Breast epithelium (tissue), 3 donors: Measurements from ENCODE around the gene HEXIM1.

ENCODE experiments used
- CTCF ChIP-seq, 3 donors: fragments of 450-650 bp; IDR thresholded peaks; one replicate each; pipeline ENCODE4 v1.5.1; 2016 to 2017; ENCODE audit warnings: antibody characterized with exemption in 3 of 3, mild to moderate bottlenecking in 3 of 3, moderate library complexity in 3 of 3
- POLR2A ChIP-seq: fragments of 450-650 bp; IDR thresholded peaks from one replicate; pipeline ENCODE4 v1.6.1; 2016; ENCODE audit warnings: antibody characterized with exemption, mild to moderate bottlenecking, moderate library complexity

DNA sequence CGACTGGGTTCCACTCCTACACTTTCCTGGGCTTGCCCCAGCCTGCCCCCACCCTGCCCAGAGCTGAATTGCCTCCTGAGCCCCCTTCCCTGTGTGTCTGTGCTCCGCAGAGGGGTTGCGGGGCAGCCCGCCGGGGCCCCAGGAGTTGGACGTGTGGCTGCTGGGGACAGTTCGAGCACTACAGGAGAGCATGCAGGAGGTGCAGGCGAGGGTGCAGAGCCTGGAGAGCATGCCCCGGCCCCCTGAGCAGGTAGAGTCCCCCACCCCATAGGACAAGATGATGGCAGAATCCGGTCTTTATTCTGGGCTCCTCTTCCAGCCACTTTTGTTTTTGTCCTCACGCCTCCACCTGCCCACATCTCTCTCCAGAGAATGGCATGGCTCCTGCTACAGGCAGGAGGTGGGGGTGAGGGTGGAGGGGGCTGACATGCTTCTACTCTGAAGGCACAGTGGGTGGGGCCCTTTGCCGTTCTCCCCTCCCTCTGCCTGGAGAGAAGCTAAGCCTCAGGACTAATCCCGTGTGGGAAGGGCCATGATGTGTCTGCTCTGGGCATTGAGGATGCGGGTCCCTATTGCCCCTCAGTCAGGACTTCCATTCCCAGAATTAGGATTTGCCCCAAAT lies 9.3 kb upstream of the HEXIM1 start:
- TF ChIP-seq CTCF (IDR thresholded peaks at IDR 0.05) (no peak), POLR2A (no peak)
